HG02623 (cell line): ENCODE results near the gene SEPTIN1.
"Not testable (repeated sequence)": the region's sequence is repeated elsewhere in the genome, so short reads cannot be mapped to it uniquely, and the experiment has no call there.

Source experiments
- ATAC-seq: cut with Tn5 transposase; IDR thresholded peaks from one replicate; pipeline ENCODE4 v1.9.1; 2021; ENCODE audit warnings: moderate library complexity; ENCODE audit not compliant: unreplicated experiment

SEPTIN1 gene

GRCh38 chr16:30342751-30343490 lies 39.4 kb downstream of the SEPTIN1 start:
- no peak for ATAC-seq

DNA sequence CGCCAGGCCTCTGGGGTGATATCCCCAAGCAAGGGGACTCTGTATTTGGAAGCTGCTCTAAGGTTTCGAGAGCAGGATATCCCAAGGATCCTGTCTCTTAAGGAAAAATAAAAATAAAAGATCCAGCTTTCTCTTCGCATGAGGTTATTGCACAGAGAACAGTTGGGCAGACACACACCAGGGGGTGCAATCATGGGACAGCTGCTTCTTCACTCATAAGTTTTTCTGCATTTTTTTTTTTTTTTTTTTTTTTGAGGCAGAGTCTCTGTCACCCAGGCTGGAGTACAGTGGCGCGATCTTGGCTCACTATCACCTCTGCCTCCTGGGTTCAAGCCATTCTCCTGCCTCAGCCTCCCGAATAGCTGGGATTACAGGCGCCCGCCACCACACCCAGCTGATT lies 40.4 kb downstream of the SEPTIN1 start:
- ATAC-seq: not testable (repeated sequence)

DNA sequence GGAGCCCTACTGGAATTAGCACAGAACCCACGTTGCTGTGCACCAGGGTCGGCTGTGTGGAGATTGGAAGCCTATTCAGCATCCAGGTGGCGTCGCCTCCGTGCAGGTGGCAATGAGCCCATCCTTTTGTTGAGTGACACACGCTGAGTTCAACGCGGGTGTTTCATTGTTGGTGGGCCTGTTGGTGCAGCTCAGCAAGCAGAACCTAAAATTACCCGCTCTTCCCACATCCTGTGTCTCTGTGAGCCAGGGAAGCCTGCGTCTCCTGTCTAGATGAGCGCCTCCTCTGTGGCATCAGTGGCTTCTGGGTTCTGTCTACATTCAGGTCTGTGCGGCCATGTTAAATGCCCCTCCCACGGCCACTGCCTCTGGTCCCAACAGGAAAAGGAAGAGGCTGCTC lies 41.7 kb downstream of the SEPTIN1 start:
- ATAC-seq: no peak

DNA sequence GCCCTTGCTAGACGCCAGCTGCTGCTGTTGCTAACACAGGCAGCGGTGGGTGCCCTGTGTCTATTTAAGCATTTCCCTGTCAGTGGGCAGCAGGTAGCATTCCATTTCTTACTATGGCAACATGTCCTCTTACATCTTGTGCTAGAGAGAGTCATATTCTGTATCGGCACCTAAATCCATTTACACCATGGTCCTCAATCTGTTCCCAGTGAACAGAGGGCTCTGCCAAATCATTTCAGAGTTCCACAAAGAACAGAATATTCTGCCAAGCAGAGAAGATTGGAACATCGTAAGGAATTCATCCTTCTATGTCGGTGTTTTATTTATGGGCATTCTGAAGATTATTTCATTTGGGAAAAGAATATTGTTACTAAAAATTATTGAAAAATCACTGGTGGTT lies 43.6 kb downstream of the SEPTIN1 start:
- not testable (repeated sequence) for ATAC-seq

DNA sequence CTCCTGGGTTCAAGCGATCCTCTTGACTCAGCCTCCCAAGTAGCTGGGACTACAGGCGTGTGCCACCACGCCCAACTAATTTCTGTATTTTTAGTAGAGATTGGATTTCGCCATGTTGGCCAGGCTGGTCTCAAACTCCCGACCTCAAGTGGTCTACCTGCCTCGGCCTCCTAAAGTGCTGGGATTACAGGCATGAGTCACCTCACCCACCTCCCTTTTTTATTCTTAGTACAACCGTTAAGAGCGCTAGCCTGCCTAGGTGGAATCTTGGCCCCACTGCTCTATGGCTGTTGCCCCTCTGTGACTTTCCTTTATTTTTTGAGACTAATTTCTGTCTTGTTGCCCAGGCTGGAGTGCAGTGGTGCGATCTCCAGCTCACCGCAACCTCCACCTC lies 44.4 kb downstream of the SEPTIN1 start:
- ATAC-seq: not testable (repeated sequence)

GRCh38 chr16:30335598-30336474 lies 46.5 kb downstream of the SEPTIN1 start:
- ATAC-seq: no peak

GRCh38 chr16:30335028-30335597 lies 47.2 kb downstream of the SEPTIN1 start:
- ATAC-seq: peak; percentile 58

DNA sequence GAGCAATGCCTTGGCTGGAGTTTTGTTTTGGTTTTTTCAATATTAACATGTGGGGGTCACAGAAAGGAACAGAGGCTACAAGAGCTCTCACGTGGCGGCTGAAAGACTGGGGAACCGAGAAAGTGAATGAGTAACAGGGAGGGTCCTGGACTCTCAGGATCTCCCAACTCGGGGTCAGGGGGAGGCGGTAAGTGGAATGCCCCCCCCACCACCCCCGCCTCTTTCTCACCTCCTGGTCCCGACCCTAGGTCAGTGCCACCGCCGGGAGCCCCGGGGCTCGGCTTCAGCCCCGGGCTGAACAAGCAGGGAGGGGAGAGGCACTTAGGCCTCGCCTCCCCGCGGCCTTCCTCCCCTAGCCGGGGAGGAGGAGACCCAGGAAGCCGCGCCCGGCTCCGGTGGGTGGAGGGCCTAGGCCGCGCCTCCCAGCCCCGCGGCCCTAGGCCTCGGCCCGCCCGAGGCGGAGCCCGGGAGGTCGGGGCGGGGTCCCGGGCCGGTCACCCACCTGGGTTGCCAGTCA lies 47.8 kb downstream of the SEPTIN1 start:
- peak; percentile 77 for ATAC-seq
